ENCODE data around the gene DRAXIN. TPM values are rescaled to one million over a fixed set of nuclear protein-coding genes. Genes with fewer than 3 reads are reported as not detected.

DRAXIN gene
- total RNA-seq, 1 donor from 2014 or later = 0.05 TPM

DNA sequence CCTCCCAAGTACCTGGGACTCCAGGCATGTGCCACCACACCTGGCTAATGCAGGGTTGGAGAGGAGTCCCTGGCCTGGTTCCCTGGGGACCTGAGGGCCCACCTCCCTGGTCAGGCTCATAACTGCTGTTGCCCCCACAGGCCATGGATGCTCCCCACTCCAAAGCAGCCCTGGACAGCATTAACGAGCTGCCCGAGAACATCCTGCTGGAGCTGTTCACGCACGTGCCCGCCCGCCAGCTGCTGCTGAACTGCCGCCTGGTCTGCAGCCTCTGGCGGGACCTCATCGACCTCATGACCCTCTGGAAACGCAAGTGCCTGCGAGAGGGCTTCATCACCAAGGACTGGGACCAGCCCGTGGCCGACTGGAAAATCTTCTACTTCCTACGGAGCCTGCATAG is 23.0 kb upstream of the DRAXIN start:
- intact Hi-C loops (cut with micrococcal nuclease) = no loop called here
- DNase-seq = no peak
- no peak for TF ChIP-seq CTCF (IDR thresholded peaks at IDR 0.05; ENCODE audit: borderline replicate concordance)
- no peak overlapping the region for H3K27ac ChIP-seq (replicated peaks)
- H3K4me1 ChIP-seq = peaks cover 14% of the 10 kb centered on the region
- peaks cover 13% of the 10 kb centered on the region for H3K36me3 ChIP-seq
- H3K9me3 ChIP-seq (replicated peaks) = no peaks in the 10 kb centered on the region
- no peaks in the 10 kb centered on the region for H3K27me3 ChIP-seq (ENCODE audit: low read depth)
- H3K4me3 ChIP-seq = no peak overlapping the region

- H3K9me3 ChIP-seq (replicated peaks) = no peaks in the 10 kb centered on the region
- no peak for DNase-seq
- peaks cover 35% of the 10 kb centered on the region for H3K36me3 ChIP-seq
- H3K4me1 ChIP-seq = peaks cover 4% of the 10 kb centered on the region
- TF ChIP-seq CTCF (IDR thresholded peaks at IDR 0.05; ENCODE audit: borderline replicate concordance) = no peak
- H3K27ac ChIP-seq (replicated peaks) = no peak overlapping the region
- intact Hi-C loops (cut with micrococcal nuclease) = no loop called here
- H3K27me3 ChIP-seq (ENCODE audit: low read depth) = no peaks in the 10 kb centered on the region
- no peak overlapping the region for H3K4me3 ChIP-seq
Observed at GRCh38 chr1:11670747-11671146, 20.8 kb upstream of the DRAXIN start.

DNA sequence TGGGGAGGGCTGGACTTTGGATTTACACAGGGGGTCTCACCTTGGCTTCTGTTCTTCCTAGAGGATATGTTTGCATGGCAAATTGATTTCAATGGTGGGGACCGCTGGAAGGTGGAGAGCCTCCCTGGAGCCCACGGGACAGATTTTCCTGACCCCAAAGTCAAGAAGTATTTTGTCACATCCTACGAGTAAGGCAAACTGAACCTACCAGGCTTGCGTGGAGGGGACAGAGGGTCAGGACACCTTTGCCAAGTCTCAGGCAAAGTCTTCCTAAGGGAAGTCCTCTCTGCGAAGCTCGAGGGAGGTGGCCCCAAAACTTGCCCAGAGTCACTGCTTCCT is 20.3 kb upstream of the DRAXIN start:
- DNase-seq = no peak
- intact Hi-C loops (cut with micrococcal nuclease) = no loop called here
- Histone ChIP-seq H3K36me3 (peaks cover 40% of the 10 kb centered on the region), H3K27me3 (ENCODE audit: low read depth) (no peaks in the 10 kb centered on the region), H3K9me3 (replicated peaks) (no peaks in the 10 kb centered on the region), H3K4me1 (peaks cover 4% of the 10 kb centered on the region), H3K27ac (replicated peaks) (no peak overlapping the region), H3K4me3 (no peak overlapping the region)
- TF ChIP-seq CTCF (IDR thresholded peaks at IDR 0.05; ENCODE audit: borderline replicate concordance) = no peak

GRCh38 chr1:11671544-11672286 is 19.8 kb upstream of the DRAXIN start:
- Histone ChIP-seq H3K4me3 (no peak overlapping the region), H3K9me3 (replicated peaks) (no peaks in the 10 kb centered on the region), H3K4me1 (peaks cover 4% of the 10 kb centered on the region), H3K27ac (replicated peaks) (no peak overlapping the region), H3K27me3 (ENCODE audit: low read depth) (no peaks in the 10 kb centered on the region), H3K36me3 (peaks cover 45% of the 10 kb centered on the region)
- intact Hi-C loops (cut with micrococcal nuclease) = no loop called here
- TF ChIP-seq CTCF (IDR thresholded peaks at IDR 0.05; ENCODE audit: borderline replicate concordance) = no peak
- DNase-seq = no peak

DNA sequence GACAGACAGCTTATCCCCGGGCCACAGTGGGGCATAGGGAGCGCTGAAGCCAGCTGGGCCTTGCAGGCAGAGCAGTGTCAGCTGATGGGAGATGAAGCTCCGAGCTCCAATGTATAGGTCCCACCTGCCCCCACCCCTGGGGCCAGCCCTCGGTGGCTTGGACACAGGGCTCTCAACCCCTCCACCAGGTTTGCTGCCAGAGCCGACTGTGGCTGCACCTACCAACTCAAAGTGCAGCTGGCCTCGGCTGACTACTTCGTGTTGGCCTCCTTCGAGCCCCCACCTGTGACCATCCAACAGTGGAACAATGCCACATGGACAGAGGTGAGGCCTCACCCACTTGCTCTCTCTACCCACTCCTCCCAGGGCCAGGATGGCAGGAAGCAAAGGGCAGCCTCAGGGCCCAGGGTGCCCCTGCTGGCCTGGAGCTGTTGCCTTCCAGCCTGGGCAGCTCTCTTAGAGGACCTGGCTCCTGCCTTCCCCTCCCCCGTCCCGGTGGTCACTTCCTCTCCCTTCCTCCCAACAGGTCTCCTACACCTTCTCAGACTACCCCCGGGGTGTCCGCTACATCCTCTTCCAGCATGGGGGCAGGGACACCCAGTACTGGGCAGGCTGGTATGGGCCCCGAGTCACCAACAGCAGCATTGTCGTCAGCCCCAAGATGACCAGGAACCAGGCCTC is 18.3 kb upstream of the DRAXIN start:
- DNase-seq = no peak
- no peaks in the 10 kb centered on the region for H3K27me3 ChIP-seq (ENCODE audit: low read depth)
- no peak overlapping the region for H3K4me3 ChIP-seq
- no peaks in the 10 kb centered on the region for H3K9me3 ChIP-seq (replicated peaks)
- intact Hi-C loops (cut with micrococcal nuclease) = no loop called here
- H3K27ac ChIP-seq (replicated peaks) = no peak overlapping the region
- no peak for TF ChIP-seq CTCF (IDR thresholded peaks at IDR 0.05; ENCODE audit: borderline replicate concordance)
- peaks cover 45% of the 10 kb centered on the region for H3K36me3 ChIP-seq
- no peaks in the 10 kb centered on the region for H3K4me1 ChIP-seq
